ENCODE measurements around the gene ZNF436. TPM values are rescaled to one million over a fixed set of nuclear protein-coding genes. Genes with fewer than 3 reads are reported as not detected.

Gene ZNF436
- total RNA-seq, 1 experiment from 2014 or later = 0.52 TPM

DNA sequence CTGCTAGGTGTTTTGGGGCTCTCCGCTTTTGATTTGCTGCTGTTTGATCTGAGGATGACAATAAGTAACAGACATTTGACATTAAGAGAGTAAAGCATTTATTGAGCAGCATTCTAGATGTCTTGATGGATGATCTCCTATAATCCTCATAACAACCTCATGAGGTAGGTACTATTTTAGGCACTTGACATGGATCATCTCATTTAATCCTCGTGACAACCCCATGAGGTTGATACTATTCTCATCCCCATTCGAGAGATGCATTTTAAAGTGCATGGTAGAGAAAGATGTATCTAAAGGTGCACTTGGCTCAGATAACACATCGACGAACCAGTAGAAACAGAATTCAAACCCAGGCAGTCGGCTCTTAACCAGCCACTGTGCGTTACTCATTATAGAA is 28.3 kb upstream of the ZNF436 start:
- no peaks in the 10 kb centered on the region for H3K27me3 Mint-ChIP-seq (ENCODE audit: low read depth)
- peaks cover 2% of the 10 kb centered on the region for H4K20me1 ChIP-seq (ENCODE audit: control insufficient read depth, insufficient read depth, insufficient read length)
- no peak overlapping the region for H2BK120ac ChIP-seq (ENCODE audit: low read depth, low read length, poor library complexity, severe bottlenecking)
- H3K4me1 Mint-ChIP-seq = peaks cover 17 to 18% of the 10 kb centered on the region in 2 experiments
- no peak overlapping the region for H2BK20ac ChIP-seq (ENCODE audit: low read depth, low read length, poor library complexity, severe bottlenecking)
- no peaks in the 10 kb centered on the region for H3K79me1 ChIP-seq (ENCODE audit: insufficient read depth, low read depth, low read length, poor library complexity, severe bottlenecking)
- no peaks in the 10 kb centered on the region; the same call in 1 of the 2 replicates for H3K4me1 ChIP-seq (ENCODE audit: insufficient read depth, low read length)
- H3K9me3 Mint-ChIP-seq = peaks cover 0 to 5% of the 10 kb centered on the region in 2 experiments; a peak in 1 of 5 replicates
- no peak overlapping the region for H3K56ac ChIP-seq (ENCODE audit: insufficient read length, low read depth, low read length)
- H4K91ac ChIP-seq (ENCODE audit: insufficient read length, low read depth, low read length) = no peak overlapping the region
- H3K36me3 Mint-ChIP-seq (ENCODE audit: insufficient read depth in 1 of 3, low read depth in 3 of 3) = no peaks in the 10 kb centered on the region
- H4K8ac ChIP-seq (replicated peaks; ENCODE audit: insufficient read length, low read depth, low read length) = no peak overlapping the region
- H3K4me3 Mint-ChIP-seq = no peak overlapping the region
- no peak overlapping the region for H3K27ac ChIP-seq (ENCODE audit: insufficient read length, low read depth, low read length)
- H3T11ph ChIP-seq (ENCODE audit: low read length) = no peak overlapping the region
- TF ChIP-seq, protein P1, sequence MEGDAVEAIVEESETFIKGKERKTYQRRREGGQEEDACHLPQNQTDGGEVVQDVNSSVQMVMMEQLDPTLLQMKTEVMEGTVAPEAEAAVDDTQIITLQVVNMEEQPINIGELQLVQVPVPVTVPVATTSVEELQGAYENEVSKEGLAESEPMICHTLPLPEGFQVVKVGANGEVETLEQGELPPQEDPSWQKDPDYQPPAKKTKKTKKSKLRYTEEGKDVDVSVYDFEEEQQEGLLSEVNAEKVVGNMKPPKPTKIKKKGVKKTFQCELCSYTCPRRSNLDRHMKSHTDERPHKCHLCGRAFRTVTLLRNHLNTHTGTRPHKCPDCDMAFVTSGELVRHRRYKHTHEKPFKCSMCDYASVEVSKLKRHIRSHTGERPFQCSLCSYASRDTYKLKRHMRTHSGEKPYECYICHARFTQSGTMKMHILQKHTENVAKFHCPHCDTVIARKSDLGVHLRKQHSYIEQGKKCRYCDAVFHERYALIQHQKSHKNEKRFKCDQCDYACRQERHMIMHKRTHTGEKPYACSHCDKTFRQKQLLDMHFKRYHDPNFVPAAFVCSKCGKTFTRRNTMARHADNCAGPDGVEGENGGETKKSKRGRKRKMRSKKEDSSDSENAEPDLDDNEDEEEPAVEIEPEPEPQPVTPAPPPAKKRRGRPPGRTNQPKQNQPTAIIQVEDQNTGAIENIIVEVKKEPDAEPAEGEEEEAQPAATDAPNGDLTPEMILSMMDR (conservative IDR thresholded peaks at IDR 0.05) = no peak
- H2AK5ac ChIP-seq (ENCODE audit: insufficient read length, low read length) = no peak overlapping the region
- no peak overlapping the region for H3K23ac ChIP-seq (ENCODE audit: insufficient read length, low read depth, low read length)
- H3K9me3 ChIP-seq (ENCODE audit: control insufficient read depth, low read depth, low read length) = no peaks in the 10 kb centered on the region
- H2AFZ ChIP-seq (ENCODE audit: low read length) = no peak overlapping the region
- no peak overlapping the region for H3K4me2 ChIP-seq (ENCODE audit: insufficient read depth, insufficient read length, low read length)
- H3K79me2 ChIP-seq (ENCODE audit: insufficient read depth, low read length) = no peaks in the 10 kb centered on the region
- H2BK12ac ChIP-seq (ENCODE audit: insufficient read length, low read depth, low read length) = no peak overlapping the region
- H3K27me3 ChIP-seq (ENCODE audit: insufficient read depth, low read length) = peaks cover 37% of the 10 kb centered on the region; the same call in 1 of the 2 replicates
- no peak for DNase-seq
- H3K23me2 ChIP-seq (ENCODE audit: insufficient read length, low read depth, low read length, poor library complexity, severe bottlenecking) = no peaks in the 10 kb centered on the region
- H3K18ac ChIP-seq (ENCODE audit: insufficient read length, low read depth, low read length) = no peak overlapping the region
- H3K4ac ChIP-seq (ENCODE audit: low read depth, low read length) = no peak overlapping the region
- H3K14ac ChIP-seq (ENCODE audit: insufficient read depth, low read length) = no peak overlapping the region
- H3K9ac ChIP-seq (ENCODE audit: extremely low read depth, insufficient read length, low read length) = no peak overlapping the region
- no peak overlapping the region for H4K5ac ChIP-seq (ENCODE audit: insufficient read length, low read depth, low read length)
- no peak overlapping the region for H2BK5ac ChIP-seq (ENCODE audit: insufficient read length, low read length)
- H2BK15ac ChIP-seq (ENCODE audit: low read depth, low read length) = no peak overlapping the region
- no peak overlapping the region for H3K27ac Mint-ChIP-seq
- no CpG with 5 or more reads among the region's 7 CpGs for WGBS (ENCODE audit: extremely low coverage, insufficient read length, low lambda C conversion rate)

Data from H9 (cell line).